ENCODE measurements around the gene ANAPC7.

DNA sequence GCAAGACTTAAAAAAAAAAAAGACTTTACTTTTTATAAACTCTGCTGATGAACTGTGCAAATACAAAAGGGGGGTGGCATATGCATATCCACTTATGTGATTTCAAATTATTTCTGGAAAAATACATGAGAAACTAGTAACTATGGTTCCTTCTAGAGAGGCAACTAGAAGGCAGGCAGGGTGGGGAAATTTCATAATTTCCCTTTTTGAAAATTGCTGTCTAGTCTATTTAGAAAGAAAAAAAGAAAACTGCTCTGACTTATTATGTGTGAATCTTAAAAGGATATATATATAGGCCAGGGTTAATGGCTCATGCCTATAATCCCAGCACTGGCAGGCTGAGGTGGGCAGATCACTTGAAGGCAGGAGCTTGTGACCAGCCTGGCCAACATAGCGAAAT lies 42.3 kb downstream of the ANAPC7 start:
- TF ChIP-seq NFIC (IDR thresholded peaks at IDR 0.05; ENCODE audit: borderline replicate concordance) (no peak), EP300 (IDR thresholded peaks at IDR 0.05; ENCODE audit: borderline replicate concordance in 1 of 2, low read depth in 1 of 2, low read length in 1 of 2) (no peak), POLR2AphosphoS5 (IDR thresholded peaks at IDR 0.05; ENCODE audit: low read depth, low read length) (no peak)
- TF ChIP-seq, protein P1, sequence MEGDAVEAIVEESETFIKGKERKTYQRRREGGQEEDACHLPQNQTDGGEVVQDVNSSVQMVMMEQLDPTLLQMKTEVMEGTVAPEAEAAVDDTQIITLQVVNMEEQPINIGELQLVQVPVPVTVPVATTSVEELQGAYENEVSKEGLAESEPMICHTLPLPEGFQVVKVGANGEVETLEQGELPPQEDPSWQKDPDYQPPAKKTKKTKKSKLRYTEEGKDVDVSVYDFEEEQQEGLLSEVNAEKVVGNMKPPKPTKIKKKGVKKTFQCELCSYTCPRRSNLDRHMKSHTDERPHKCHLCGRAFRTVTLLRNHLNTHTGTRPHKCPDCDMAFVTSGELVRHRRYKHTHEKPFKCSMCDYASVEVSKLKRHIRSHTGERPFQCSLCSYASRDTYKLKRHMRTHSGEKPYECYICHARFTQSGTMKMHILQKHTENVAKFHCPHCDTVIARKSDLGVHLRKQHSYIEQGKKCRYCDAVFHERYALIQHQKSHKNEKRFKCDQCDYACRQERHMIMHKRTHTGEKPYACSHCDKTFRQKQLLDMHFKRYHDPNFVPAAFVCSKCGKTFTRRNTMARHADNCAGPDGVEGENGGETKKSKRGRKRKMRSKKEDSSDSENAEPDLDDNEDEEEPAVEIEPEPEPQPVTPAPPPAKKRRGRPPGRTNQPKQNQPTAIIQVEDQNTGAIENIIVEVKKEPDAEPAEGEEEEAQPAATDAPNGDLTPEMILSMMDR (IDR thresholded peaks at IDR 0.05), result no peak
- TF ChIP-seq, protein P2, sequence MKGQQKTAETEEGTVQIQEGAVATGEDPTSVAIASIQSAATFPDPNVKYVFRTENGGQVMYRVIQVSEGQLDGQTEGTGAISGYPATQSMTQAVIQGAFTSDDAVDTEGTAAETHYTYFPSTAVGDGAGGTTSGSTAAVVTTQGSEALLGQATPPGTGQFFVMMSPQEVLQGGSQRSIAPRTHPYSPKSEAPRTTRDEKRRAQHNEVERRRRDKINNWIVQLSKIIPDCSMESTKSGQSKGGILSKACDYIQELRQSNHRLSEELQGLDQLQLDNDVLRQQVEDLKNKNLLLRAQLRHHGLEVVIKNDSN (IDR thresholded peaks at IDR 0.05; ENCODE audit: borderline replicate concordance, low read depth), result no peak
- TF ChIP-seq, protein P3, sequence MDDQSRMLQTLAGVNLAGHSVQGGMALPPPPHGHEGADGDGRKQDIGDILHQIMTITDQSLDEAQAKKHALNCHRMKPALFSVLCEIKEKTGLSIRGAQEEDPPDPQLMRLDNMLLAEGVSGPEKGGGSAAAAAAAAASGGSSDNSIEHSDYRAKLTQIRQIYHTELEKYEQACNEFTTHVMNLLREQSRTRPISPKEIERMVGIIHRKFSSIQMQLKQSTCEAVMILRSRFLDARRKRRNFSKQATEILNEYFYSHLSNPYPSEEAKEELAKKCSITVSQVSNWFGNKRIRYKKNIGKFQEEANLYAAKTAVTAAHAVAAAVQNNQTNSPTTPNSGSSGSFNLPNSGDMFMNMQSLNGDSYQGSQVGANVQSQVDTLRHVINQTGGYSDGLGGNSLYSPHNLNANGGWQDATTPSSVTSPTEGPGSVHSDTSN (IDR thresholded peaks at IDR 0.05), result no peak

Data from SK-N-SH (cell line).